ENCODE results near the gene NCAN.

GRCh38 chr19:19193926-19194325 is 17.8 kb upstream of the NCAN start:
- TF ChIP-seq EZH2phosphoT487 (IDR thresholded peaks at IDR 0.05; ENCODE audit: borderline replicate concordance, low read length) = no peak
- no peak for TF ChIP-seq CTCF (conservative IDR thresholded peaks at IDR 0.05; ENCODE audit: low read depth, low read length)
- no peak for TF ChIP-seq EZH2 (IDR thresholded peaks at IDR 0.05; ENCODE audit: low read length, unreplicated experiment)

Measured in PC-3 (cell line).